AG04450 (cell line): ENCODE data around the gene ATXN1. TPM values are rescaled to one million over a fixed set of nuclear protein-coding genes. Genes with fewer than 3 reads are reported as not detected.
"Not testable (repeated sequence)": the region's sequence is repeated elsewhere in the genome, so short reads cannot be mapped to it uniquely, and the experiment has no call there.

Source experiments
- CTCF ChIA-PET: fragments of 300-600, 350-600 bp; formaldehyde crosslinking; extraction: SDS; loops from one replicate; lab custom pipeline; 2022; ENCODE audit warnings: antibody characterized with exemption, inconsistent platforms; lab: Charles Lee
- POLR2A ChIA-PET: fragments of 350-600 bp; formaldehyde crosslinking; extraction: SDS; loops from one replicate; lab custom pipeline; 2021; ENCODE audit warnings: antibody characterized with exemption, inconsistent platforms; lab: Yijun Ruan, JAX
- DNase-seq: peaks from one replicate; pipeline ENCODE4 v3.0.0-alpha.2; 2011; ENCODE audit warnings: low read depth, low spot score
- H3K27ac ChIP-seq: one replicate; pipeline ENCODE4 v1.5.1; 2012; ENCODE audit warnings: low read depth, low read length, control low read depth
- H3K27me3 ChIP-seq: one replicate; pipeline ENCODE4 v1.6.0; 2012; ENCODE audit warnings: low read length; ENCODE audit not compliant: control insufficient read depth, insufficient read depth
- H3K4me3 ChIP-seq: 2 replicates; pipeline ENCODE4 v1.5.1; 2011; ENCODE audit warnings: mild to moderate bottlenecking, low read depth, low read length, control low read depth
- H3K9me3 ChIP-seq: 2 replicates; pipeline ENCODE4 v1.5.1; 2012; ENCODE audit warnings: low read length; ENCODE audit not compliant: control insufficient read depth, insufficient read depth
- polyA plus RNA-seq: library from polyadenylated mRNA; depleted of rRNA; stranded (reverse); fragments of >200 nt; gene quantifications from 2 replicates; pipeline ENCODE4 v1.2.3, GENCODE V29; 2011
- TF ChIP-seq, protein P1 (sequence below): IDR thresholded peaks from 2 replicates; pipeline ENCODE4 v1.5.1; 2011; ENCODE audit warnings: low read depth, low read length, control low read depth, inconsistent platforms

The ATXN1 gene
- polyA plus RNA-seq, 1 experiment: 12.6 TPM

DNA sequence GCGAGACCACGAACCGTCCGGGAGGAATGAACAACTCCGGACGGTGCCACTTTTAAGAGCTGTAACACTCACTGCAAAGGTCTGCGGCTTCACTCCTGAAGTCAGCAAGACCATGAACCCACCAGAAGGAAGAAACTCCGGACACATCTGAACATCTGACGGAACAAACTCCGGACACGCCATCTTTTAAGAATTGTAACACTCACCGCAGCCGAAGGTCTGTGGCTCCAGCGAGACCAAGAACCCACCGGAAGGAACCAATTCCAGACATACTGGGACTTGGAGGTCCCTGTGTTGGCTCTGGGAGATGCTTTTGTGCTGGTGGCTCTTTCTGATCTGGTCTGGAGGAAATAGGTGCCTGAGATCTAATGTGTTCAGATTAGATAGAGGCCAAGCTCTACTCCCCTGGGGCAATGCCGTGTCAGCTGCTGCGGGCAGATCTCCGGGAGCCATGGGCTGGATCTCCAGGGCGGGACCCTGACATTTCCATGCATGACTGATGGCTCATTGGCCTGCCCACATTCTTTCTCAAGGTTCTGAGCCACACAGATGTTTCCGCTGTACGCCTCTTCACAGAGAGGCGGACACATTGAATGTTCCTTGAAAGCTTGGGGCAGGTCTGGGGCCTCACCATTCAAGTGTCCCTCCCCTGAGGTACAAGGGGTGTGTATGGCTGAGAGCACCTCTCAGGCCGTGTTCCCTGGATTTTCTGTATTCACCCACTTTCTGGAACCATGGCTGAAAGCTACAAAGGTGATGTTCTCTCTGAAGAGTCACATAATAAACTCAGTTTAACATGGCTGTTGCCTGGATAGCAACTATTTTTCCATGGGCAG, 493.6 kb downstream of the ATXN1 start:
- H3K4me3 ChIP-seq: no peak overlapping the region
- H3K27ac ChIP-seq: no peak overlapping the region
- no peaks in the 10 kb centered on the region; the same call in 1 of the 2 replicates for H3K9me3 ChIP-seq
- H3K27me3 ChIP-seq: peaks cover 2% of the 10 kb centered on the region
- POLR2A ChIA-PET: no interaction called here
- DNase-seq: no peak
- CTCF ChIA-PET: interaction anchor here (1.7 kb wide), 1 partner anchor 19 kb away, joined by 4 read pairs; no protein-coding TSS in a partner anchor
- TF ChIP-seq, protein P1, sequence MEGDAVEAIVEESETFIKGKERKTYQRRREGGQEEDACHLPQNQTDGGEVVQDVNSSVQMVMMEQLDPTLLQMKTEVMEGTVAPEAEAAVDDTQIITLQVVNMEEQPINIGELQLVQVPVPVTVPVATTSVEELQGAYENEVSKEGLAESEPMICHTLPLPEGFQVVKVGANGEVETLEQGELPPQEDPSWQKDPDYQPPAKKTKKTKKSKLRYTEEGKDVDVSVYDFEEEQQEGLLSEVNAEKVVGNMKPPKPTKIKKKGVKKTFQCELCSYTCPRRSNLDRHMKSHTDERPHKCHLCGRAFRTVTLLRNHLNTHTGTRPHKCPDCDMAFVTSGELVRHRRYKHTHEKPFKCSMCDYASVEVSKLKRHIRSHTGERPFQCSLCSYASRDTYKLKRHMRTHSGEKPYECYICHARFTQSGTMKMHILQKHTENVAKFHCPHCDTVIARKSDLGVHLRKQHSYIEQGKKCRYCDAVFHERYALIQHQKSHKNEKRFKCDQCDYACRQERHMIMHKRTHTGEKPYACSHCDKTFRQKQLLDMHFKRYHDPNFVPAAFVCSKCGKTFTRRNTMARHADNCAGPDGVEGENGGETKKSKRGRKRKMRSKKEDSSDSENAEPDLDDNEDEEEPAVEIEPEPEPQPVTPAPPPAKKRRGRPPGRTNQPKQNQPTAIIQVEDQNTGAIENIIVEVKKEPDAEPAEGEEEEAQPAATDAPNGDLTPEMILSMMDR: no peak

DNA sequence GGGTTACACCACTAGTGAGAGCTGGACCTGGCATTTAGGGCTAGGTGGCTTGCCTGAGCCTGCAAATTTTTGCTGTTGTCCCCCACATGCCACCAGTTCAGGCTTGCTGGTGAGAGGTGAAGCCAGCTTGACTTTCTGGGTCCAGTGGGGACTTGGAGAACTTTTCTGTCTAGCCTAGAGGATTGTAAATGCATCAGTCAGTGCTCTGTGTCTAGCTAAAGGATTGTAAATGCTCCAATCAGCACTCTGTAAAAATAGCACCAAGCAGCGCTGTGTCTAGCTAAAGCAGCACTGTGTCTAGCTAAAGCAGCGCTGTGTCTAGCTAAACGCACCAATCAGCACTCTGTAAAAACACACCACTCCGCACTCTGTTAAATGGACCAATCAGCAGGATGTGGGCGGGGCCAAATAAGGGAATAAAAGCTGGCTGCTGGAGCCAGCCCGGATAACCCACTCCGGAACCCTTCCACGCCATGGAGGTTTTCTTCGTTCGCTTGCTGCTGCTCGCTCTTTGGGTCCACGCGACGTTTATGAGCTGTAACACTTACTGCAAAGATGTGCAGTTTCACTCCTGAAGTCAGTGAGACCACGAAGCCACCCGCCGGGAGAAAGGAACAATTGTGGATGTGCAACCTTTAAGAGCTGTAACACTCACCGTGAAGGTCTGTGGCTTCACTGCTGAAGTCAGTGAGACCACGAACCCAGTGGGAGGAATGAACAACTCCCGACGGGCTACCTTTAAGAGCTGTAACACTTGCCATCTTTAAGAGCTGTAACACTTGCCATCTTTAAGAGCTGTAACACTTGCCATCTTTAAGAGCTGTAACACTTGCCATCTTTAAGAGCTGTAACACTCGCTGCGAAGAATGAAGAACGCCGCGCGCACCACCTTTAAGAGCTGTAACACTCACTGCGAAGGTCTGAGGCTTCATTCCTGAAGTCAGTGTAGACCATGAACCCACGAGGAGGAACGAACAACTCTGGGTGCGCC, 495.6 kb downstream of the ATXN1 start:
- Histone ChIP-seq H3K27me3 (peaks cover 2% of the 10 kb centered on the region), H3K9me3 (no peaks in the 10 kb centered on the region; the same call in 1 of the 2 replicates), H3K27ac (no peak overlapping the region), H3K4me3 (no peak overlapping the region)
- TF ChIP-seq, protein P1: no peak
- ChIA-PET CTCF (no interaction called here), POLR2A (no interaction called here)
- DNase-seq: no peak

DNA sequence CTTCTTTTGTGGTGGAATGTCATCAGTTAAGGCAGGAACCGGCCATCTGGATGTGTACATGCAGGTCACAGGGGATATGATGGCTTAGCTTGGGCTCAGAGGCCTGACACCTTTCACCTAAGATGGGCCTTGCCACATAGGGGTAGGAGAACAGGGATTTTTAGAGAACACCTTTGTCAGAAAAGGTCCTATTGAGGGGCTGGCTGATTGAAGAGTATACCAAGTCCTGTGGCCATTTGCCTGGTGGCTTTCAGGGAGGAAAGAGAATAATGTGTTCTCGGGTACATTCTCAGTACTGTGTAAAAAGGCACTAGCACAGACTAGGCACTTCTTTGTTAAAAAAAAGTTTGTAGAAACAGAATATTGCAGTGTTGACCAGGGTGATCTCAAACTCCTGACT, 496.5 kb downstream of the ATXN1 start:
- Histone ChIP-seq H3K27me3 (peaks cover 2% of the 10 kb centered on the region), H3K4me3 (no peak overlapping the region), H3K9me3 (no peaks in the 10 kb centered on the region; the same call in 1 of the 2 replicates), H3K27ac (no peak overlapping the region)
- ChIA-PET POLR2A (no interaction called here), CTCF (no interaction called here)
- DNase-seq: no peak
- TF ChIP-seq, protein P1: no peak

DNA sequence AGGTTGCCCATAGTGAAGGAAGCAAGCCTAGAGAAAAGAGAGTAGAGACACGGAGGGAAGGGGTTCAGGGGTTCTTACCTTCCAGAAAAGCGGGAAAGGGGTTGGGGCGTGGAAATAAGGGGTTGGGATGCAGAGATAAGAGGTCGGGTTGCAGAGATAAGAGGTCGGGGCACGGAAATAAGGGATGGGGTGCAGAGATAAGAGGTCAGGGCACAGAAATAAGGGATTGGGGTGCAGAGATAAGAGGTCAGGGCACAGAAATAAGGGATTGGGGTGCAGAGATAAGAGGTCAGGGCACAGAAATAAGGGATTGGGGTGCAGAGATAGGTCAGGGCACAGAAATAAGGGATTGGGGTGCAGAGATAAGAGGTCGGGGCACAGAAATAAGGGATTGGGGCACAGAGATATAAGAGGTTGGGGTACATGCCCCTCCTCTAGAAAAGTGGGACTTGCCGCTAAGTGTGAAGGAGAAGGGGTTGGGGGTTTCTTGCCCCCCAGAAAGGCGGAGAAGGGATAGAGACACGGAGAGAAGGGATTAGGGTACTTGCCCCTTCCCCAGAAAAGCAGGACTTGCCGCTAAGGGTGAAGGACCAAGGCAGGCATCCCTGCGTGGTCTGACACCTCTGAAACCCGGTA, 497.7 kb downstream of the ATXN1 start:
- CTCF ChIA-PET, H3K27ac ChIP-seq, POLR2A ChIA-PET, H3K27me3 ChIP-seq, H3K4me3 ChIP-seq, DNase-seq, H3K9me3 ChIP-seq: not testable (repeated sequence)

- CTCF ChIA-PET, POLR2A ChIA-PET, H3K9me3 ChIP-seq: not testable (repeated sequence)
Measured at GRCh38 chr6:16262773-16263172, 498.5 kb downstream of the ATXN1 start.

DNA sequence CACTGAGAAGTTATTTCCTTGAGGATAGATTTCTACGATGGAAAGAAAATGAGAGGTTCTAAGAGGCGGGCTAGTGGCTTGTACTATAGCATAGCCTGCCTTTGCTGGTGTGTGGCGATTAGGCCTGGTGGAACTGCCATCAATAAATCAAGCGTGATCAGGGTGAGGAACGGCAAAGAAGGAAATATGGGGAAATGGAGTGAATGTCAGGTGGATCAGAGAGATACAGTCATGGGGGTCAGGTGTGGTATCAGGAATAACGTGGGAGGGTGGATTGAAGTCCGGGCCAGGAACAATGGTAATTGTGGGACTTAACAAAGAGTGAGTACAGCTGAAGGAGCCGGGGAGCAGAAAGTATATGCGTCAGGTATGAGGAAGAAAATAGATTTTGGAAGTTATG, 500.7 kb downstream of the ATXN1 start:
- DNase-seq, CTCF ChIA-PET, POLR2A ChIA-PET, H3K27me3 ChIP-seq, H3K27ac ChIP-seq, H3K9me3 ChIP-seq, H3K4me3 ChIP-seq: not testable (repeated sequence)

More at GRCh38 chr6:16262773-16263172, 498.5 kb downstream of the ATXN1 start:
- H3K27me3 ChIP-seq, DNase-seq, H3K27ac ChIP-seq, H3K4me3 ChIP-seq: not testable (repeated sequence)

- DNase-seq, H3K9me3 ChIP-seq, H3K27me3 ChIP-seq, CTCF ChIA-PET, H3K27ac ChIP-seq, POLR2A ChIA-PET, H3K4me3 ChIP-seq: not testable (repeated sequence)
Measured at GRCh38 chr6:16259604-16260003, 501.7 kb downstream of the ATXN1 start.
